Measurements from ENCODE around the gene NPC2. TPM values are rescaled to one million over a fixed set of nuclear protein-coding genes. Genes with fewer than 3 reads are reported as not detected.

Gene NPC2
- total RNA-seq, 2 experiments from 2014 or later, result 39.5 to 42.1 TPM

GRCh38 chr14:74504412-74504811, 11.3 kb upstream of the NPC2 start:
- no peak overlapping the region for H3K27ac Mint-ChIP-seq
- DNase-seq, result peak; percentile 20

DNA sequence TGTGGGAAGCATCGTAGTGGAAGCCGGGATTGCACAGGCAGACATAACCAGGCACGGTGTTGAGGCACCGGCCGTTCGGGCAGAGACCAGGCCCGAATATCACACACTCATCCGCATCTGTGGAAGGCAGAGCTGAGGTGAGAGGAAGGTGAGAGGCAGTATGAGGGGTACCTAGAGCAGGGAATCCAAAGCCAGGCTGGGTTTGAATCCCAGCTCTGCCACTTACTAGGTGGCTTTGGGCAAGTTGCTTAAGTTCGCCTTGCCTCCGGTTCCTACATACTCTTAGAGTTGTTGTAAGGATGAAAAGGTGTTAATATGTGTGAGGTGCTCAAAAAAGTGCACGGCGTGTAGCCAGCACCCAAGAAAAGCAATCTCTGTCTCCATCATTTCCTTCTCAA, 10.8 kb upstream of the NPC2 start:
- peak; percentile 19 for DNase-seq
- Mint-ChIP-seq H3K27me3 (peaks cover 6% of the 10 kb centered on the region), H3K36me3 (no peaks in the 10 kb centered on the region), H3K4me1 (no peaks in the 10 kb centered on the region), H3K9me3 (no peaks in the 10 kb centered on the region), H3K4me3 (no peak overlapping the region), H3K27ac (no peak overlapping the region)
- POLR2A ChIA-PET, result no interaction called here
- no peak for ATAC-seq (ENCODE audit: low read depth)

More at GRCh38 chr14:74504412-74504811, 11.3 kb upstream of the NPC2 start:
- H3K27me3 Mint-ChIP-seq, result peaks cover 6% of the 10 kb centered on the region
- H3K4me3 Mint-ChIP-seq, result no peak overlapping the region
- no peaks in the 10 kb centered on the region for H3K4me1 Mint-ChIP-seq
- H3K36me3 Mint-ChIP-seq, result no peaks in the 10 kb centered on the region
- POLR2A ChIA-PET, result no interaction called here
- no peaks in the 10 kb centered on the region for H3K9me3 Mint-ChIP-seq
- no peak for ATAC-seq (ENCODE audit: low read depth)

GRCh38 chr14:74503291-74503937, 10.3 kb upstream of the NPC2 start:
- peak; percentile 16 for DNase-seq
- no peak overlapping the region for H3K4me3 Mint-ChIP-seq
- H3K9me3 Mint-ChIP-seq, result no peaks in the 10 kb centered on the region
- peaks cover 1% of the 10 kb centered on the region for H3K4me1 Mint-ChIP-seq
- no peak for ATAC-seq (ENCODE audit: low read depth)
- peaks cover 6% of the 10 kb centered on the region for H3K27me3 Mint-ChIP-seq
- H3K36me3 Mint-ChIP-seq, result no peaks in the 10 kb centered on the region
- POLR2A ChIA-PET, result interaction anchor here (1.2 kb wide), 1 partner anchor 8 kb away, joined by 3 read pairs; no protein-coding TSS in a partner anchor
- H3K27ac Mint-ChIP-seq, result no peak overlapping the region

GRCh38 chr14:74502236-74503019, 9.3 kb upstream of the NPC2 start:
- POLR2A ChIA-PET, result interaction anchor here (1.2 kb wide), 1 partner anchor 9 kb away, joined by 3 read pairs; no protein-coding TSS in a partner anchor
- Mint-ChIP-seq H3K4me3 (no peak overlapping the region), H3K36me3 (no peaks in the 10 kb centered on the region), H3K4me1 (peaks cover 1% of the 10 kb centered on the region), H3K9me3 (no peaks in the 10 kb centered on the region), H3K27me3 (peaks cover 6% of the 10 kb centered on the region), H3K27ac (no peak overlapping the region)
- peak; percentile 21 for DNase-seq
- peak; percentile 67 for ATAC-seq (ENCODE audit: low read depth)

DNA sequence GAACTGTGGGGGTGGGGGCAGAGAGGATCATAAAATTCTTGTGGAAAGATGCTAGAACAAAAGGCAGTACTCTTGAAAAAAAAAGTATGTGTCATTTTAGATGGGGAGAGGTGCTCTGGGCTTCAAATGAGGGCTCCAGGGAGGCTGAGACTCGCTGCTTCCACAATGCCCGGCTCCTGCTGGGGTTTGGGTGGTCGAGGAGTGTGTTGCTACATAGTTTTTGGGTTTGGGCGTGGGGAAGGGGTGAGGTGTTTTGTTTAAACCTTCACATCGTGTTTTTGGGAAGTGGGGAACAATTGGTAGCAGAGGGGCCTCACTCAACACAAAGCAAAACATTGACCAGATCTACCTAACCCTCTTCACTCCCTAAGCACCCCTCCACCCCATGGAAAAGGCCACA, 8.6 kb upstream of the NPC2 start:
- H3K27me3 Mint-ChIP-seq, result no peaks in the 10 kb centered on the region
- no peaks in the 10 kb centered on the region for H3K36me3 Mint-ChIP-seq
- H3K9me3 Mint-ChIP-seq, result no peaks in the 10 kb centered on the region
- DNase-seq (no peak), ATAC-seq (ENCODE audit: low read depth) (no peak)
- POLR2A ChIA-PET, result no interaction called here
- no peak overlapping the region for H3K27ac Mint-ChIP-seq
- H3K4me1 Mint-ChIP-seq, result peaks cover 1% of the 10 kb centered on the region
- H3K4me3 Mint-ChIP-seq, result no peak overlapping the region

DNA sequence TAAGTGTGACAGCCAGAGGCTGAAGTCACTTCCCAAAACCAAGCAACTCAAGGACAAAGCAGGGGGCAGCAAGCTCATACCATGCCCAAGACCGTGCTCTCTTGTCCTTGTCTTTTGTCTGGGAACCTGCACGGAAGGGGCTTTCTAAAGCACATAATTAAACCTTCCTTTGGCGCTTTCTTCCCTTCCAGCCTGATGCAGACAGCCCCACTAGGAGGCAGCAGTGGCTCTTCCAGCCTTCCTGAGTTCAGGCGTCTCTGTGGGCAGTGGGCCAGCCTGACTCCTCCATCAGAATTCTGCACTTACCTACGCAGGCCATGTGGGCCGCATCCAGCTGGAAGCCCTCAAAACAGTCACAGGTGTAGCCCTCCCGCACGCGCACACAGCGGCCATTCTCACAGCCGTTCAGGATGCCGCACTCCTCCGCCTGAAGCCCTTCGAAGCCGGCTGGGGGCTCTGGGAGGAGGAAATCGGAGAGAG, 8.1 kb upstream of the NPC2 start:
- DNase-seq, result no peak
- Mint-ChIP-seq H3K36me3 (peaks cover 2% of the 10 kb centered on the region), H3K27me3 (no peaks in the 10 kb centered on the region), H3K4me1 (peaks cover 1% of the 10 kb centered on the region), H3K4me3 (no peak overlapping the region), H3K27ac (no peak overlapping the region), H3K9me3 (no peaks in the 10 kb centered on the region)
- no peak for ATAC-seq (ENCODE audit: low read depth)
- POLR2A ChIA-PET, result no interaction called here

- H3K9me3 Mint-ChIP-seq, result no peaks in the 10 kb centered on the region
- H3K27ac Mint-ChIP-seq, result no peak overlapping the region
- H3K4me3 Mint-ChIP-seq, result no peak overlapping the region
- peaks cover 1% of the 10 kb centered on the region for H3K4me1 Mint-ChIP-seq
- no peak for DNase-seq
- H3K27me3 Mint-ChIP-seq, result no peaks in the 10 kb centered on the region
- ATAC-seq (ENCODE audit: low read depth), result no peak
- peaks cover 2% of the 10 kb centered on the region for H3K36me3 Mint-ChIP-seq
- POLR2A ChIA-PET, result no interaction called here
Observed at GRCh38 chr14:74500417-74501134, 7.5 kb upstream of the NPC2 start.

DNA sequence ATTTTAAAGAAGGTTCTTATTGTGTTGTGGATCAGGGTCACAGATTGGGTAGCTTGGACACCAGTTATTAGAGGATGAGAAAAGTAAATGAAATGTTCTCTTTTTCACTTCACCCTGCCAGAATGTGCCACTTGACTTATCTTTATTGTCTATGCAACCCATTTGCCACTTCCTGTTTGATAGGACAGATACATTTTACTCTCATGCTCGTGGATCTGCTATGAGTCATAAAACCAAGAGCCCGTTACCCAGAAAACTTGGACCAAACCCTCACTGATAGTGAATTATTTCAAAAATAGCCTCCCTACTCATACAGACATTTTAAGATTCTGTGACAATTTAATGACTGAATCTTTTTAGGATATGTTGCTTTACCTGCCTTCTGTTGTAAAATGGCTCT, 2.3 kb upstream of the NPC2 start:
- H3K27ac Mint-ChIP-seq, result no peak overlapping the region
- H3K27me3 Mint-ChIP-seq, result no peaks in the 10 kb centered on the region
- POLR2A ChIA-PET, result no interaction called here
- no peaks in the 10 kb centered on the region for H3K9me3 Mint-ChIP-seq
- H3K36me3 Mint-ChIP-seq, result peaks cover 2% of the 10 kb centered on the region
- ATAC-seq (ENCODE audit: low read depth) (no peak), DNase-seq (no peak)
- H3K4me3 Mint-ChIP-seq, result no peak overlapping the region
- peaks cover 18% of the 10 kb centered on the region for H3K4me1 Mint-ChIP-seq

GRCh38 chr14:74493343-74494261, 497 bp upstream of the NPC2 start, which contains the start of gene ISCA2:
TSS of gene ISCA2 (plus strand) at chr14:74493765. CDS start at chr14:74493775, 10 bp downstream.
- Mint-ChIP-seq H3K4me1 (peaks cover 23% of the 10 kb centered on the region), H3K36me3 (peaks cover 2% of the 10 kb centered on the region), H3K9me3 (no peaks in the 10 kb centered on the region), H3K4me3 (peak within 1 kb of the TSS; percentile 89), H3K27ac (peak within 1 kb of the TSS; percentile 89), H3K27me3 (no peaks in the 10 kb centered on the region)
- ATAC-seq (ENCODE audit: low read depth), result peak; percentile 97
- peak; percentile 99 for DNase-seq
- POLR2A ChIA-PET, result interaction anchor here (0.6 to 1.0 kb wide), 4 partner anchors 24 to 707 kb away, joined by 3 to 4 read pairs (median 4); partner anchors contain the start of genes AREL1 and FCF1

GRCh38 chr14:74491956-74492775, 939 bp downstream of the NPC2 start:
- no peak overlapping the region for H3K4me3 Mint-ChIP-seq
- POLR2A ChIA-PET, result no interaction called here
- H3K4me1 Mint-ChIP-seq, result peaks cover 21% of the 10 kb centered on the region
- no peaks in the 10 kb centered on the region for H3K9me3 Mint-ChIP-seq
- H3K27me3 Mint-ChIP-seq, result no peaks in the 10 kb centered on the region
- DNase-seq (no peak), ATAC-seq (ENCODE audit: low read depth) (no peak)
- H3K36me3 Mint-ChIP-seq, result peaks cover 2% of the 10 kb centered on the region
- H3K27ac Mint-ChIP-seq, result no peak overlapping the region

DNA sequence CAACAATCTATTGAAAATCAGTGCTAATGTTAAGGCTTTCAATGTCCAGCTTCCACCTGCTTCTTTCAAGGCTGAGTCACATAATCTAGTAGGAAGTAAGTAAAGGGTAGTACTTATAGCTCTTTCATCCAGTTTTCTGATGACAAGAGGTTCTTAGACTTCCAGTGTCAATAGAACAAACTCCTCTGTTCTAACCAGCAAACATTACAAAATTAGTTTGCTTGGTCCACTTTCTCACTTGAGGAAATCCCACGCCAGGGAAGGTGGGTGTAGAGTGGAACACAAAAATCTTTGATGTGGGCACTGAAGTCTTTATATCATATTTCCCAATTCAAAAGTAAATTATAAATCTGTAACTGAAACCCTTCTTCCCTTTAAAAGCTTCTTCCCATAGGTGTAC, 2.6 kb downstream of the NPC2 start:
- no peak overlapping the region for H3K4me3 Mint-ChIP-seq
- H3K9me3 Mint-ChIP-seq, result no peaks in the 10 kb centered on the region
- DNase-seq (no peak), ATAC-seq (ENCODE audit: low read depth) (no peak)
- H3K36me3 Mint-ChIP-seq, result no peaks in the 10 kb centered on the region
- H3K27ac Mint-ChIP-seq, result no peak overlapping the region
- peaks cover 20% of the 10 kb centered on the region for H3K4me1 Mint-ChIP-seq
- POLR2A ChIA-PET, result no interaction called here
- no peaks in the 10 kb centered on the region for H3K27me3 Mint-ChIP-seq

GRCh38 chr14:74488786-74489397, 4.2 kb downstream of the NPC2 start:
- Mint-ChIP-seq H3K4me1 (peaks cover 7% of the 10 kb centered on the region), H3K9me3 (no peaks in the 10 kb centered on the region), H3K36me3 (peaks cover 3% of the 10 kb centered on the region), H3K27me3 (no peaks in the 10 kb centered on the region), H3K27ac (peak overlapping the region; percentile 38), H3K4me3 (no peak overlapping the region)
- POLR2A ChIA-PET, result no interaction called here
- ATAC-seq (ENCODE audit: low read depth) (no peak), DNase-seq (no peak)
